ENCODE measurements around the gene CPXM2.

DNA sequence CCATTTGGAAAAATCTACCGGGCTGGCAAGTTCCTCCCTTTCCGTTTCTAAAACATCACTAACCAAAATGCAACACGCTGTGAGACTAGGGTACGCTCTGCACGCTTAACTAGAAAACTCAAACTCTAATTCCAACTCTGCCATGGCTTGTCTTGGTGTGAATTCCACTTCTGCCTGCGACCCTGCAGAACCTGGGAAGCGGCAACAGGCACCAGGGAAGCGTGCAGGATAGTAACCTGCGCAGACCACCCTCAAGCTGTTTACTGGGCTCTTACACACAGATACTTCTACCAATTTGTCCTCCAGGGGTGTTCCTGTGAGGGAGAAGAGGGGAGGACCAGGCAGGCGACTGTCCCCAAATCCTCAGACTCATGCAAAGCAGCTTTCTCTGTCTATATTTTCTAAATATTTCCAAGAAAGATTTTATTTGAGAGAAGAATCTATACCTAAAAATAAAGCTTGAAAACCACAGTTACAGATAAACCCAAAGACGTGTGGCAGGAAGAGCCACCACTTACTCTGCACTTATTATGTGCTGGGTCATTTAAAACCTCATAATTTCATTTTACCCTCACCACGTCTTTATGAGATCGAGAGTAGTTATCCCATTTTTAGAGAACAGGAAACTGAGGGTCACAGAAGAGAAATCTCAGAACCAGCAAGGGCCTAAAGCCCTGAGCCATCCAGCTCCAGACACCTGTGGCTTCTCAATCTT is 52.9 kb downstream of the CPXM2 start:
- no peak for TF ChIP-seq EZH2 (IDR thresholded peaks at IDR 0.05; ENCODE audit: low read length)
- TF ChIP-seq, protein P1, sequence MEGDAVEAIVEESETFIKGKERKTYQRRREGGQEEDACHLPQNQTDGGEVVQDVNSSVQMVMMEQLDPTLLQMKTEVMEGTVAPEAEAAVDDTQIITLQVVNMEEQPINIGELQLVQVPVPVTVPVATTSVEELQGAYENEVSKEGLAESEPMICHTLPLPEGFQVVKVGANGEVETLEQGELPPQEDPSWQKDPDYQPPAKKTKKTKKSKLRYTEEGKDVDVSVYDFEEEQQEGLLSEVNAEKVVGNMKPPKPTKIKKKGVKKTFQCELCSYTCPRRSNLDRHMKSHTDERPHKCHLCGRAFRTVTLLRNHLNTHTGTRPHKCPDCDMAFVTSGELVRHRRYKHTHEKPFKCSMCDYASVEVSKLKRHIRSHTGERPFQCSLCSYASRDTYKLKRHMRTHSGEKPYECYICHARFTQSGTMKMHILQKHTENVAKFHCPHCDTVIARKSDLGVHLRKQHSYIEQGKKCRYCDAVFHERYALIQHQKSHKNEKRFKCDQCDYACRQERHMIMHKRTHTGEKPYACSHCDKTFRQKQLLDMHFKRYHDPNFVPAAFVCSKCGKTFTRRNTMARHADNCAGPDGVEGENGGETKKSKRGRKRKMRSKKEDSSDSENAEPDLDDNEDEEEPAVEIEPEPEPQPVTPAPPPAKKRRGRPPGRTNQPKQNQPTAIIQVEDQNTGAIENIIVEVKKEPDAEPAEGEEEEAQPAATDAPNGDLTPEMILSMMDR (optimal IDR thresholded peaks at IDR 0.05 in 1 of 3, IDR thresholded peaks at IDR 0.05 in 1 of 3, conservative IDR thresholded peaks at IDR 0.05 in 1 of 3; ENCODE audit: extremely low read depth in 1 of 3, insufficient read depth in 2 of 3, low read length in 3 of 3) = no peak
